IMR-90 (cell line): ENCODE results near the gene TBCK. TPM values are rescaled to one million over a fixed set of nuclear protein-coding genes. Genes with fewer than 3 reads are reported as not detected.
"Not testable (repeated sequence)": the region's sequence is repeated elsewhere in the genome, so short reads cannot be mapped to it uniquely, and the experiment has no call there.

ENCODE experiments used
- ATAC-seq: fragments of 200-7000 bp; cut with Tn5 transposase; 2 replicates; pipeline ENCODE4 v1.9.1; 2020; ENCODE audit warnings: low read depth, mild to moderate bottlenecking, moderate library complexity
- BruUV-seq: library from RNA; stranded (reverse); fragments of 400-500 nt; replicated peaks from 2 replicates; lab custom pipeline; 2021; lab: Mats Ljungman, UMichigan
- CTCF ChIA-PET: fragments of 300-600 bp; formaldehyde crosslinking; extraction: SDS; loops from one replicate; lab custom pipeline; 2021; ENCODE audit warnings: antibody characterized with exemption; lab: Yijun Ruan, JAX
- POLR2A ChIA-PET: fragments of 300-600 bp; sonication (Branson Sonifier 250); formaldehyde crosslinking; loops from one replicate; lab custom pipeline; 2022; ENCODE audit warnings: antibody characterized with exemption; ENCODE audit not compliant: unreplicated experiment; lab: Charles Lee
- DNase-seq: peaks from one replicate; pipeline ENCODE4 v3.0.0; 2013
- H2AFZ ChIP-seq: replicated peaks from 2 replicates; pipeline ENCODE3; 2013; ENCODE audit warnings: low read length, mild to moderate bottlenecking; ENCODE audit not compliant: poor library complexity
- H2AK5ac ChIP-seq: 2 replicates; pipeline ENCODE4 v1.6.1; 2013; ENCODE audit warnings: low read depth, low read length, inconsistent platforms
- H2AK9ac ChIP-seq: replicated peaks from 2 replicates; pipeline ENCODE3; 2013; ENCODE audit warnings: mild to moderate bottlenecking, low read depth, low read length, moderate library complexity; ENCODE audit not compliant: poor library complexity
- H2BK120ac ChIP-seq: 2 replicates; pipeline ENCODE4 v1.6.1; 2013; ENCODE audit warnings: low read depth, low read length, inconsistent platforms
- H2BK15ac ChIP-seq: 3 replicates; pipeline ENCODE4 v1.6.1; 2013; ENCODE audit warnings: low read depth, low read length, inconsistent platforms
- H2BK20ac ChIP-seq: 2 replicates; pipeline ENCODE4 v1.6.1; 2013; ENCODE audit warnings: low read depth, mild to moderate bottlenecking, inconsistent platforms, low read length, moderate library complexity
- H2BK5ac ChIP-seq: 2 replicates; pipeline ENCODE4 v1.6.1; 2013; ENCODE audit warnings: mild to moderate bottlenecking, low read depth, low read length, inconsistent platforms; ENCODE audit not compliant: poor library complexity, severe bottlenecking
- H3K14ac ChIP-seq: replicated peaks from 2 replicates; pipeline ENCODE4 v1.6.1; 2013; ENCODE audit warnings: low read depth, low read length, inconsistent platforms
- H3K18ac ChIP-seq: 2 replicates; pipeline ENCODE4 v1.6.1; 2013; ENCODE audit warnings: low read depth, low read length, control low read depth
- H3K23ac ChIP-seq: 2 replicates; pipeline ENCODE4 v1.6.1; 2013; ENCODE audit warnings: low read depth, low read length, inconsistent platforms
- H3K27ac ChIP-seq: 2 replicates; pipeline ENCODE4 v1.5.1; 2013; ENCODE audit warnings: mild to moderate bottlenecking, control low read depth, low read length; ENCODE audit not compliant: insufficient read depth
- H3K27me3 ChIP-seq: 2 replicates; pipeline ENCODE4 v1.6.1; 2013; ENCODE audit warnings: low read length; ENCODE audit not compliant: control insufficient read depth, insufficient read depth
- H3K36me3 ChIP-seq: 2 replicates; pipeline ENCODE4 v1.6.1; 2013; ENCODE audit warnings: low read length, mixed read lengths; ENCODE audit not compliant: control insufficient read depth, insufficient read depth
- H3K4ac ChIP-seq: 2 replicates; pipeline ENCODE4 v1.6.1; 2013; ENCODE audit warnings: low read depth, low read length, inconsistent platforms
- H3K4me1 ChIP-seq: 2 replicates; pipeline ENCODE4 v1.6.1; 2013; ENCODE audit warnings: low read length, mixed read lengths; ENCODE audit not compliant: control insufficient read depth, insufficient read depth
- H3K4me2 ChIP-seq: 2 replicates; pipeline ENCODE4 v1.6.1; 2013; ENCODE audit warnings: low read depth, mild to moderate bottlenecking, control low read depth, low read length, moderate library complexity
- H3K4me3 ChIP-seq: 2 replicates; pipeline ENCODE4 v1.5.1; 2013; ENCODE audit warnings: low read depth, mild to moderate bottlenecking, control low read depth, low read length, moderate library complexity; ENCODE audit not compliant: insufficient read depth
- H3K56ac ChIP-seq: 2 replicates; pipeline ENCODE4 v1.6.1; 2013; ENCODE audit warnings: low read length, inconsistent platforms; ENCODE audit not compliant: insufficient read depth; ENCODE audit errors: extremely low read depth
- H3K79me1 ChIP-seq, 2 experiments: 2 replicates each; pipeline ENCODE4 v1.6.1; 2013; ENCODE audit warnings: low read length in 2 of 2, inconsistent platforms in 1 of 2, low read depth in 1 of 2
- H3K9ac ChIP-seq: 2 replicates; pipeline ENCODE4 v1.6.1; 2013; ENCODE audit warnings: low read depth, low read length, control low read depth
- H3K9me1 ChIP-seq: 2 replicates; pipeline ENCODE4 v1.6.1; 2013; ENCODE audit warnings: low read length, inconsistent platforms; ENCODE audit not compliant: insufficient read depth
- H3K9me3 ChIP-seq: 2 replicates; pipeline ENCODE4 v1.6.1; 2013; ENCODE audit warnings: low read length; ENCODE audit not compliant: control insufficient read depth, insufficient read depth
- H4K20me1 ChIP-seq: 2 replicates; pipeline ENCODE4 v1.6.1; 2013; ENCODE audit warnings: low read length, inconsistent platforms; ENCODE audit not compliant: insufficient read depth
- H4K5ac ChIP-seq: 2 replicates; pipeline ENCODE4 v1.6.1; 2013; ENCODE audit warnings: mild to moderate bottlenecking, low read depth, low read length, control low read depth
- H4K8ac ChIP-seq, 2 experiments: 2 replicates each; pipeline ENCODE4 v1.6.1; 2013; ENCODE audit warnings: low read depth in 2 of 2, low read length in 2 of 2, control low read depth in 1 of 2, inconsistent platforms in 1 of 2
- H4K91ac ChIP-seq: 2 replicates; pipeline ENCODE4 v1.6.1; 2013; ENCODE audit warnings: low read depth, low read length, inconsistent platforms; ENCODE audit not compliant: insufficient read depth
- CEBPB ChIP-seq: IDR thresholded peaks from 2 replicates; pipeline ENCODE4 v1.6.1; 2012; ENCODE audit warnings: low read depth, low read length, improper control_type of control experiment
- RCOR1 ChIP-seq: IDR thresholded peaks from 2 replicates; pipeline ENCODE4 v1.6.1; 2012; ENCODE audit warnings: mild to moderate bottlenecking, low read length, improper control_type of control experiment; ENCODE audit not compliant: insufficient replicate concordance
- RFX5 ChIP-seq: IDR thresholded peaks from 2 replicates; pipeline ENCODE4 v1.8.0; 2012; ENCODE audit warnings: low read depth, mild to moderate bottlenecking, low read length, moderate library complexity
- SMC3 ChIP-seq: fragments of 150-350 bp; IDR thresholded peaks from 2 replicates; pipeline ENCODE4 v1.6.1; 2016; ENCODE audit warnings: low read depth, mild to moderate bottlenecking, antibody characterized with exemption, low read length, moderate library complexity
- WGBS, 2 experiments: methylation state at CpG; one replicate each; pipeline versions ENCODE4 v1.1.5 to v1.1.7; 2013; ENCODE audit warnings: missing lambda C conversion rate in 2 of 2; ENCODE audit not compliant: insufficient read length in 1 of 2; ENCODE audit errors: extremely low coverage in 2 of 2; 5-methylcytosine and 5-hydroxymethylcytosine counted together
- dilution Hi-C: fragments of 300-500 bp; cut with HindIII; formaldehyde crosslinking; loops from one replicate; pipeline ENCODE4 v1.14.3; 2018; ENCODE audit warnings: low sequenced_read_pairs; ENCODE audit not compliant: unreplicated experiment
- in situ Hi-C: fragments of 300-500 bp; cut with MboI; formaldehyde crosslinking; loops from 3 replicates; pipeline ENCODE4 v1.14.3; 2019; ENCODE audit warnings: low sequenced_read_pairs, inconsistent platforms, mixed read lengths
- intact Hi-C: fragments of 100-400 bp; cut with micrococcal nuclease; formaldehyde crosslinking; loops from 2 replicates; pipeline ENCODE4 v1.10.0; 2022
- polyA plus RNA-seq, 3 experiments: library from polyadenylated mRNA; depleted of rRNA; stranded (reverse); fragments of >200 nt; gene quantifications; 2 replicates each; pipeline ENCODE4 v1.2.3, GENCODE V29; 2012; ENCODE audit warnings: low replicate concordance in 1 of 3
- total RNA-seq: library from RNA; depleted of rRNA; stranded (reverse); fragments of >200 nt; gene quantifications from 2 replicates; pipeline ENCODE4 v1.2.3, GENCODE V29; 2012
- TF ChIP-seq, protein P1 (sequence below): conservative IDR thresholded peaks from 2 replicates; pipeline ENCODE4 v1.5.1; 2012; ENCODE audit warnings: mild to moderate bottlenecking, low read depth, low read length, improper control_type of control experiment
- TF ChIP-seq, protein P2 (sequence below): fragments of 150-350 bp; IDR thresholded peaks from 2 replicates; pipeline ENCODE4 v1.6.1; 2017; ENCODE audit warnings: mild to moderate bottlenecking, antibody characterized with exemption, low read length, low read depth

Gene TBCK
- total and polyA plus RNA-seq, 2 of the 4 experiments (the other 2 are of a cell fraction) = 10.7 to 29.9 TPM

DNA sequence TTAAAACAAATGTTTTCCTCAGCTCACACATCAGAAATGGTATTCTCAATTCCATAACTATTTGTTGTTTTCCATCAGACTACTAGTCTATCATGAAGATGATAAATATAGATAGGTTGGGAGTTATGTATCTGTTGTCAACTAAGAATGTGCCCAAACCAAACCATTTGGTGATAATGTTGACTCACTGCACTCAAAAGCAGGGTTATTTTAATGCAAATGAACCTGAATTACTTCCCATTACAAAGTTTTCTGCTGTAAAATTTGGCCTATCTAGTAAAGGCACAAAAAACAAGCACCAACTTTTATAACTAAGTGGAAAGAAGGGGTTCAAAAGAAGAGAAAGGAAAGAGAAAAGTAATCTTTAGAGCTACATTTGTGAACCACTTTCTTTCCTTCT, 93.5 kb downstream of the TBCK start:
- no peaks in the 10 kb centered on the region for H3K9me1 ChIP-seq
- no peak overlapping the region for H2BK20ac ChIP-seq
- H3K79me1 ChIP-seq = no peaks in the 10 kb centered on the region
- no peak for ATAC-seq
- H2BK5ac ChIP-seq = no peak overlapping the region
- POLR2A ChIA-PET = no interaction called here
- no peaks in the 10 kb centered on the region for H3K4me1 ChIP-seq
- H2AFZ ChIP-seq = no peak overlapping the region
- H4K8ac ChIP-seq = no peak overlapping the region
- no peak overlapping the region for H2BK120ac ChIP-seq
- H3K9ac ChIP-seq = no peak overlapping the region
- DNase-seq = no peak
- H4K91ac ChIP-seq = no peak overlapping the region
- H4K5ac ChIP-seq = no peak overlapping the region
- no peak overlapping the region for H3K27ac ChIP-seq
- intact Hi-C loops = no loop called here
- dilution Hi-C loops = no loop called here
- H3K36me3 ChIP-seq = no peaks in the 10 kb centered on the region
- H3K14ac ChIP-seq = no peak overlapping the region
- CTCF ChIA-PET = no interaction called here
- H3K23ac ChIP-seq = no peak overlapping the region
- no peak overlapping the region for H3K18ac ChIP-seq
- no peaks in the 10 kb centered on the region for H3K9me3 ChIP-seq
- H3K4me3 ChIP-seq = no peak overlapping the region
- H4K20me1 ChIP-seq = no peaks in the 10 kb centered on the region
- H3K4me2 ChIP-seq = no peak overlapping the region
- TF ChIP-seq, protein P1, sequence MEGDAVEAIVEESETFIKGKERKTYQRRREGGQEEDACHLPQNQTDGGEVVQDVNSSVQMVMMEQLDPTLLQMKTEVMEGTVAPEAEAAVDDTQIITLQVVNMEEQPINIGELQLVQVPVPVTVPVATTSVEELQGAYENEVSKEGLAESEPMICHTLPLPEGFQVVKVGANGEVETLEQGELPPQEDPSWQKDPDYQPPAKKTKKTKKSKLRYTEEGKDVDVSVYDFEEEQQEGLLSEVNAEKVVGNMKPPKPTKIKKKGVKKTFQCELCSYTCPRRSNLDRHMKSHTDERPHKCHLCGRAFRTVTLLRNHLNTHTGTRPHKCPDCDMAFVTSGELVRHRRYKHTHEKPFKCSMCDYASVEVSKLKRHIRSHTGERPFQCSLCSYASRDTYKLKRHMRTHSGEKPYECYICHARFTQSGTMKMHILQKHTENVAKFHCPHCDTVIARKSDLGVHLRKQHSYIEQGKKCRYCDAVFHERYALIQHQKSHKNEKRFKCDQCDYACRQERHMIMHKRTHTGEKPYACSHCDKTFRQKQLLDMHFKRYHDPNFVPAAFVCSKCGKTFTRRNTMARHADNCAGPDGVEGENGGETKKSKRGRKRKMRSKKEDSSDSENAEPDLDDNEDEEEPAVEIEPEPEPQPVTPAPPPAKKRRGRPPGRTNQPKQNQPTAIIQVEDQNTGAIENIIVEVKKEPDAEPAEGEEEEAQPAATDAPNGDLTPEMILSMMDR = no peak
- TF ChIP-seq RFX5 = no peak
- TF ChIP-seq RCOR1 = no peak
- TF ChIP-seq CEBPB = no peak
- no peak for TF ChIP-seq SMC3
- TF ChIP-seq, protein P2, sequence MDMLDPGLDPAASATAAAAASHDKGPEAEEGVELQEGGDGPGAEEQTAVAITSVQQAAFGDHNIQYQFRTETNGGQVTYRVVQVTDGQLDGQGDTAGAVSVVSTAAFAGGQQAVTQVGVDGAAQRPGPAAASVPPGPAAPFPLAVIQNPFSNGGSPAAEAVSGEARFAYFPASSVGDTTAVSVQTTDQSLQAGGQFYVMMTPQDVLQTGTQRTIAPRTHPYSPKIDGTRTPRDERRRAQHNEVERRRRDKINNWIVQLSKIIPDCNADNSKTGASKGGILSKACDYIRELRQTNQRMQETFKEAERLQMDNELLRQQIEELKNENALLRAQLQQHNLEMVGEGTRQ = no peak
- no peak overlapping the region for H3K56ac ChIP-seq
- H3K4ac ChIP-seq = no peak overlapping the region
- in situ Hi-C loops = no loop called here
- no peak overlapping the region for H2AK9ac ChIP-seq
- no peak overlapping the region for H2AK5ac ChIP-seq
- H3K27me3 ChIP-seq = no peaks in the 10 kb centered on the region
- BruUV-seq = no TSS peak
- no peak overlapping the region for H2BK15ac ChIP-seq

DNA sequence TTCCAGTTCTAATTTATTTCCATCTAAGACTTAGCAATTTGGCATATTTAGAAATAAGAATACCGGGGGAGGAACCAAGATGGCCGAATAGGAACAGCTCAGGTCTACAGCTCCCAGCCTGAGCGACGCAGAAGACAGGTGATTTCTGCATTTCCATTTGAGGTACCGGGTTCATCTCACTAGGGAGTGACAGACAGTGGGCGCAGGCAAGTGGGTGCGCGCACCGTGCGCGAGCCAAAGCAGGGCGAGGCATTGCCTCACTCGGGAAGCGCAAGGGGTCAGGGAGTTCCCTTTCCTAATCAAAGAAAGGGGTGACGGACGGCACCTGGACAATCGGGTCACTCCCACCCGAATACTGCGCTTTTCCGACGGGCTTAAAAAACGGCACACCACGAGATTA, 102.7 kb downstream of the TBCK start:
- WGBS, 2 experiments = 92% methylated on average over 11 of the region's 23 CpGs; no CpG with 5 or more reads in 1 of the 2 experiments
- H3K27ac ChIP-seq, in situ Hi-C loops, ATAC-seq, H3K9ac ChIP-seq, H4K8ac ChIP-seq, H2AFZ ChIP-seq, H3K56ac ChIP-seq, H2BK20ac ChIP-seq, H2BK120ac ChIP-seq, BruUV-seq, H3K18ac ChIP-seq, H3K4me1 ChIP-seq, H2BK15ac ChIP-seq, H3K27me3 ChIP-seq, H3K9me3 ChIP-seq, H3K14ac ChIP-seq, dilution Hi-C loops, DNase-seq, H3K36me3 ChIP-seq, H4K91ac ChIP-seq, H3K4me3 ChIP-seq, H3K4me2 ChIP-seq, H3K4ac ChIP-seq, H4K5ac ChIP-seq, H2BK5ac ChIP-seq, H3K23ac ChIP-seq, CTCF ChIA-PET, H4K20me1 ChIP-seq, H3K79me1 ChIP-seq, intact Hi-C loops, H2AK5ac ChIP-seq, H3K9me1 ChIP-seq, POLR2A ChIA-PET, H2AK9ac ChIP-seq: not testable (repeated sequence)
